ENCODE measurements around the gene SLN.

Gene SLN

GRCh38 chr11:107669893-107670601 is 41.8 kb downstream of the SLN start:
- H3K36me3 ChIP-seq (ENCODE audit: control insufficient read depth in 2 of 2, insufficient read depth in 1 of 2, low read length in 2 of 2), result no peaks in the 10 kb centered on the region
- no peak overlapping the region for H3K27ac ChIP-seq (ENCODE audit: extremely low read depth, low read depth, low read length)
- CTCF ChIA-PET, result interaction anchor here (0.6 to 1.7 kb wide), 2 partner anchors 13 to 96 kb away, joined by 4 to 6 read pairs; no protein-coding TSS in a partner anchor
- POLR2A ChIA-PET, result no interaction called here
- no peaks in the 10 kb centered on the region for H3K9me3 ChIP-seq (ENCODE audit: control insufficient read depth, insufficient read depth, low read depth, low read length)
- H3K4me1 ChIP-seq (ENCODE audit: control insufficient read depth, insufficient read depth, low read length), result no peaks in the 10 kb centered on the region
- H3K4me3 ChIP-seq (ENCODE audit: low read depth, low read length), result no peak overlapping the region
- TF ChIP-seq EGR2 (tag by site-specific recombination; IDR thresholded peaks at IDR 0.05; ENCODE audit: low read depth), result no peak
- no peak for TF ChIP-seq ZBTB49 (tag by site-specific recombination; IDR thresholded peaks at IDR 0.05; ENCODE audit: low read depth)
- TF ChIP-seq ZNF114 (tag by site-specific recombination; IDR thresholded peaks at IDR 0.05), result no peak
- TF ChIP-seq ZNF777 (tag by site-specific recombination; IDR thresholded peaks at IDR 0.05; ENCODE audit: borderline replicate concordance), result no peak
- no peak for TF ChIP-seq ZNF514 (tag by site-specific recombination; IDR thresholded peaks at IDR 0.05)
- no peak for TF ChIP-seq ZNF112 (tag by site-specific recombination; IDR thresholded peaks at IDR 0.05)
- TF ChIP-seq ZNF292 (tag by site-specific recombination; IDR thresholded peaks at IDR 0.05; ENCODE audit: borderline replicate concordance, low read depth), result no peak
- no peak for TF ChIP-seq ZNF404 (tag by site-specific recombination; IDR thresholded peaks at IDR 0.05)
- TF ChIP-seq ZNF596 (tag by site-specific recombination; IDR thresholded peaks at IDR 0.05), result no peak

GRCh38 chr11:107669191-107669740 is 42.6 kb downstream of the SLN start:
- Histone ChIP-seq H3K9me3 (ENCODE audit: control insufficient read depth, insufficient read depth, low read depth, low read length) (no peaks in the 10 kb centered on the region), H3K4me3 (ENCODE audit: low read depth, low read length) (no peak overlapping the region), H3K36me3 (ENCODE audit: control insufficient read depth in 2 of 2, insufficient read depth in 1 of 2, low read length in 2 of 2) (no peaks in the 10 kb centered on the region), H3K27ac (ENCODE audit: extremely low read depth, low read depth, low read length) (no peak overlapping the region), H3K4me1 (ENCODE audit: control insufficient read depth, insufficient read depth, low read length) (no peaks in the 10 kb centered on the region)
- ChIA-PET CTCF (no interaction called here), POLR2A (no interaction called here)
- TF ChIP-seq ZXDB (tag by site-specific recombination; IDR thresholded peaks at IDR 0.05) (no peak), ZBTB48 (tag by site-specific recombination; IDR thresholded peaks at IDR 0.05) (no peak), ZNF513 (tag by site-specific recombination; IDR thresholded peaks at IDR 0.05) (no peak), ZNF518A (tag by site-specific recombination; conservative IDR thresholded peaks at IDR 0.05; ENCODE audit: low read depth) (no peak), SCRT1 (tag by site-specific recombination; IDR thresholded peaks at IDR 0.05; ENCODE audit: borderline replicate concordance) (no peak), ZNF658 (tag by site-specific recombination; IDR thresholded peaks at IDR 0.05) (no peak), ZNF549 (tag by site-specific recombination; IDR thresholded peaks at IDR 0.05) (no peak), REST (tag by site-specific recombination; IDR thresholded peaks at IDR 0.05) (no peak), ZNF660 (tag by site-specific recombination; IDR thresholded peaks at IDR 0.05) (no peak), TCF7L2 (IDR thresholded peaks at IDR 0.05; ENCODE audit: borderline replicate concordance, low read depth, low read length) (no peak), OSR2 (tag by site-specific recombination; IDR thresholded peaks at IDR 0.05) (no peak), KLF17 (tag by site-specific recombination; IDR thresholded peaks at IDR 0.05) (no peak)

Data from HEK293 (cell line).